Effector memory CD8-positive, alpha-beta T cell (primary cell): Measurements from ENCODE around the gene DNAH17.

ENCODE experiments used
- ATAC-seq: fragments of 150-1000 bp; cut with Tn5 transposase; replicated peaks from 2 replicates; pipeline ENCODE4 v1.10.0; 2021; ENCODE audit warnings: mild to moderate bottlenecking, moderate library complexity
- DNase-seq, 3 experiments: peaks; one replicate each; pipeline ENCODE4 v3.0.0; 2021
- H3K27ac Mint-ChIP-seq, 2 donors: one replicate each; pipeline ENCODE4 v1.8.0; 2022; ENCODE audit warnings: mild to moderate bottlenecking in 2 of 2, mixed read lengths in 2 of 2, moderate library complexity in 2 of 2
- H3K27me3 Mint-ChIP-seq, 2 donors: one replicate each; pipeline ENCODE4 v1.8.0; 2022; ENCODE audit warnings: mixed read lengths in 2 of 2
- H3K36me3 Mint-ChIP-seq: one replicate; pipeline ENCODE4 v1.8.0; 2022; ENCODE audit warnings: mild to moderate bottlenecking, moderate library complexity, mixed read lengths; ENCODE audit not compliant: insufficient read depth
- H3K4me1 Mint-ChIP-seq, 2 donors: one replicate each; pipeline ENCODE4 v1.8.0; 2022; ENCODE audit warnings: low read depth in 2 of 2, mixed read lengths in 2 of 2
- H3K4me3 Mint-ChIP-seq, 2 donors: one replicate each; pipeline ENCODE4 v1.8.0; 2022; ENCODE audit warnings: mild to moderate bottlenecking in 2 of 2, mixed read lengths in 2 of 2, moderate library complexity in 2 of 2
- H3K9me3 Mint-ChIP-seq, 2 donors: one replicate each; pipeline ENCODE4 v1.8.0; 2022; ENCODE audit warnings: mixed read lengths in 2 of 2

The DNAH17 gene

DNA sequence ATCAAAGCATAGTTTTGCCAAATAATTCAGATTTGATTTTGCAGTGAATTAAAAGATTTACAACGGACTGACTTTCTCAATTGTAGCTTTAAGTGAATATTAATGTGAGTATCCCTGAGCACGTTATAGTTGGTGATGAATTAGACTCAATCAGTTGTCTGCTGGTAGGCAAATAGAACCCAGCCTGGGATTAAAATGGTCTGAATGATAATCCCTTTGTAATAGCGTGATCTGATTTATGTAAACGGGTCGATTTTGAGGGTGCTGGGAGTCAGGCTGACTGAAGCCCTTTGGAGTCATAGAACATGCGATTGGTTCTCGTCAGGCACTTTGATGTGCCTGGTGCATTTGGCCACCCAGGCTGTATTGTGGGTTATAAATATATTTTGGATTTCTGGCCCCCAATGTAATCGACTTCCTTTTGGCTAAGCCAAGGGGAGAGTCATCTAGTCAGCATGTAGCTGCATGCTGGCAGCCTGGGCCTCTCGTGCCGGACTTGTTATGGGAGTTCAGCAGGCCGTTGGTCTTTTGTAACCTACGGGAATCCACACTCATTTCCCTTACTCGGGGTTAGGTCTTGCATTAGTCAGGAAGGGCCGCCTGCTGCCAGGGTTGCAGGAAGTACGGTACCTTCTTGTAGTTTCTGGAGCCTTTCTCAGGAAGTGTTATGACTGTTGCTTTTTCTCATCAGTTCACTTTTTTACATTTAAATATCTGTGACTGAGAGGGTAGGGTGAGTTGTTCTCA is 193.3 kb downstream of the DNAH17 start:
- peaks cover 21% of the 10 kb centered on the region for H3K36me3 Mint-ChIP-seq
- DNase-seq, result no peak
- peak overlapping the region; percentile 61 to 94 for H3K4me3 Mint-ChIP-seq
- H3K9me3 Mint-ChIP-seq, result no peaks in the 10 kb centered on the region
- peaks cover 71 to 82% of the 10 kb centered on the region in 2 donors for H3K4me1 Mint-ChIP-seq
- H3K27me3 Mint-ChIP-seq, result no peaks in the 10 kb centered on the region
- no peak for ATAC-seq
- H3K27ac Mint-ChIP-seq, result peak overlapping the region; percentile 78 to 89

DNA sequence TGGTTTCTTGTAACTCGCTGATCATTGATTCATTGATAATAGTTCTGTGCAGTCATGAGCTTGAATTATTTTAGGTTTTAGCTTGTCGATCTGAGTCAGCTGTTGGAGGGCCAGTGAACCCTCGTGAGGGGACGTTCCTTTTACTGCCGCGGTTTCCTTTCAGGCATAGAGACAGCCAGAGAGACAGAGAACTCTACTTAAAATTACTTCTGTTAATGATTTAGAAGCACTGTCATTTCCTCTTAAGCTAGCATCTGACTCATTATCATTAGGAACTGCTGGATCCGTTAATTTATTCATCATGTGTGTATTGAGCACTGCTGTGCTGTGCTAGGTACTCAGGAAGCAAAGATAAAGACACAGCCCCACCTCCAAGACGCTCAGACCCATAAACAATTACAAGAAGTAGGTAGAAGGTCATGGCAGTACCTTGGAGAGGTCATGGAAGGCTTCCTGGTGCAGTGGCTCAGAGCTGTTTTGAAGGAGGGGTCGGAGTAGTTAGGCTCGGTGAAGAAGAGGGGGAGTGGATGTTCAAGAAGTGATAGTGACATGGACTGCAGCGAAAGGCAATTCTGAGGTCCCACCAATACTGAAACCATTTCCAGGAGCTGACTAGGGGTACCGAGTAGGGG is 195.5 kb downstream of the DNAH17 start:
- peak overlapping the region; percentile 94 for H3K4me3 Mint-ChIP-seq
- peaks cover 63 to 70% of the 10 kb centered on the region in 2 donors for H3K4me1 Mint-ChIP-seq
- peak; percentile 76 for ATAC-seq
- H3K9me3 Mint-ChIP-seq, result no peaks in the 10 kb centered on the region
- peak; percentile 26 to 41 (median 29) for DNase-seq
- peaks cover 23% of the 10 kb centered on the region for H3K36me3 Mint-ChIP-seq
- no peaks in the 10 kb centered on the region for H3K27me3 Mint-ChIP-seq
- H3K27ac Mint-ChIP-seq, result peak overlapping the region; percentile 84 to 85

DNA sequence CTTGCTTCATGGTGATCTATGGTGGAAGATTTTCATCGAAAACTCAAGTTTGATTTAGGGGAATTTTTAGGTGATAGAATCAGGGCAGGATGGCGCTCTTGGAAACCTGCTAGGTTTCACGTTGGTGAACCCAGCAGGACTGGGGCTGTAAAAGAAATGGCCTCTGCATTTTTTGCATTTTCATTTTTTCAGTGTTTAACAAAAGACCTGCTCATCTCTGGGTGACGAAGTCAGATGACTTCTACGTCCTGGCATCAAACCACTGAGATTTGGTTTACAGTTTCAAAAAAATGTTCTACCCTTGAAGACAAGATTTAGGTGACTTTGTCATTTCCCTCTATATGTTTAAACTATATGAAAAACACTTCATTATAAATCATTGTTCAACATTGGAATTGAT is 196.8 kb downstream of the DNAH17 start:
- DNase-seq (no peak), ATAC-seq (no peak)
- peaks cover 49 to 57% of the 10 kb centered on the region in 2 donors for H3K4me1 Mint-ChIP-seq
- no peaks in the 10 kb centered on the region for H3K27me3 Mint-ChIP-seq
- peak overlapping the region; percentile 85 to 96 for H3K27ac Mint-ChIP-seq
- peak overlapping the region; percentile 94 for H3K4me3 Mint-ChIP-seq
- H3K9me3 Mint-ChIP-seq, result no peaks in the 10 kb centered on the region
- H3K36me3 Mint-ChIP-seq, result peaks cover 17% of the 10 kb centered on the region

DNA sequence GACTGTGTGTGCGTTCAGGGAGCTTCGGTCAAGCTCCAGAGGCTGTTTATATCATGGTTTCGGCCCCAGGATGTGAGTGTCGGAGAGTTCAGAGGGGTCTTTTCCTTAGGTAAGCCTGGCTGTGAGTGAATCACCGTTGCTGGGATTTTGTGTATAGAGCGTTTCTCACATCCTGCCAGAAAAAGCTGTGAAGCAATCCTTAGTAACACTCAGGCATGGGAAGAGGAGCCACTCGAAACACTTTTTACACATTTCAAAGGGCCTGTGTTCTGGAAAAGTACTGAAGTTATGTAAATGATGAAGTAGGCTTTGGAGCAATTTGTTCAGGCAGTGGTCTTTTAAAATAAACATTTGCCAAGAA is 198.1 kb downstream of the DNAH17 start:
- Mint-ChIP-seq H3K4me3 (peak overlapping the region; percentile 94), H3K4me1 (peaks cover 38 to 46% of the 10 kb centered on the region in 2 donors), H3K9me3 (no peaks in the 10 kb centered on the region), H3K36me3 (peaks cover 14% of the 10 kb centered on the region), H3K27ac (peak overlapping the region; percentile 96), H3K27me3 (no peaks in the 10 kb centered on the region)
- DNase-seq (no peak), ATAC-seq (no peak)

DNA sequence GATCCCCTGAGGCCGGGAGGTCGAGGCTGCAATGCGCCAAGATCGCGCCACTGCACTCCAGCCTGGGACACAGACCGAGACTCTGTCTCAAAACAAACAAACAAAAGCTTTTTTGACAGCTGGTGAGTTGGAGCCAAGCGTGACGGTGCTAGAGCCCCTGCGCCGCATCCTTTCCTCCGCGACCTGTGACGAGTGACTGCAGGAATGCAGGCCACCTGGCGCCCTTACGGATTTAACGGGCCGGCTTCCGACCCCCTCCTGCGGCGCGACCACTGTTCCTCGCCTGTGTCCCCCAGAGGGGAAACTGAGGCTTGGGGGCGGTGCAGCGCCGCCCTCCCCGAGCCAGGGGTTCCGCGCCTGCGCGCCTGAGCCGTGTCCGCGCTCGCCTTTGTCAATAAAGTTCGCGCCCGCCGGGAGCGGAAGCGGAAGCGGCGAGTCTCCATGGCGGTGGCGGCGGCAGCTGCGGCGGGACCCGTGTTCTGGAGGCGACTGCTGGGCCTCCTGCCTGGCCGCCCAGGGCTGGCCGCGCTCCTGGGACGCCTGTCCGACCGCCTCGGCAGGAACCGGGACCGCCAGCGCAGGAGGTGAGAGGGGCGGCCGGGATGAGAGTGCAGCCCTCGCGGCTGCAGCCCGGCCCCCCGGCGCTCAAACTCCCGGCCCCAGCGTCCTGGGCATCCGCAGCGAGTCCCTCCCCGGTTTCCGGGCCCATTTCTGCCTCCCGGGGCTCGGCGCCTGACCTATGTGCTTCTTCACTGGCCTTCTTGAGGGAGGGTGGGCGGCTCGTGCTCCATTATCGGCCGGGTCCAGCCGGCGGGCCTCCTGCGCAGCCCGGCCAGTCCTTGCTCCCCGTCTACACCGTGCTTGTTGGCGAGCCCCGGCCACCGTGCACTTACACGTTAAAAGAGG is 198.7 kb downstream of the DNAH17 start, which contains the start of gene PGS1:
PGS1 (plus strand) TSS at position 425 of the 906 bp plus-strand sequence; CDS start at position 442, 17 bp downstream.
- no peaks in the 10 kb centered on the region for H3K27me3 Mint-ChIP-seq
- ATAC-seq (peak; percentile 61), DNase-seq (peak; percentile 77 to 82 (median 79))
- peak within 1 kb of the TSS; percentile 94 for H3K4me3 Mint-ChIP-seq
- peak within 1 kb of the TSS; percentile 96 for H3K27ac Mint-ChIP-seq
- H3K4me1 Mint-ChIP-seq, result peaks cover 32 to 39% of the 10 kb centered on the region in 2 donors
- H3K36me3 Mint-ChIP-seq, result peaks cover 14% of the 10 kb centered on the region
- no peaks in the 10 kb centered on the region for H3K9me3 Mint-ChIP-seq

DNA sequence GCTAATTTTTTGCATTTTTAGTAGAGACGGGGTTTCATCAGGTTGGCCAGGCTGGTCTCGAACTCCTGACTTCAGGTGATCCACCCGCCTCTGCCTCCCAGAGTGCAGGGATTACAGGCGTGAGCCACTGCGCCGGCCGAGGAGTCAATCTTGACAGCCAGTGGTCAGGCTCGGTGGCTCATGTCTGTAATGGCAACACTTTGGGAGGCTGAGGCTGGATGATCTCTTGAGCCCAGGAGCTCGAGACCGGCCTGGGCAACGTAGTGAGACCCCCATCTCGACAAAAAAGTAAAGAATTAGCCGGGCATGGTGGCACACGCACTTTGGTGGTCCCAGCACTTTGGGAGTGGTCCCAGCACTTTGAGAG is 199.4 kb downstream of the DNAH17 start:
- Mint-ChIP-seq H3K4me1 (peaks cover 30 to 33% of the 10 kb centered on the region in 2 donors), H3K9me3 (no peaks in the 10 kb centered on the region), H3K36me3 (peaks cover 14% of the 10 kb centered on the region), H3K4me3 (peak overlapping the region; percentile 94), H3K27me3 (peaks cover 0 to 3% of the 10 kb centered on the region in 2 donors), H3K27ac (peak overlapping the region; percentile 96)
- DNase-seq (no peak), ATAC-seq (no peak)

DNA sequence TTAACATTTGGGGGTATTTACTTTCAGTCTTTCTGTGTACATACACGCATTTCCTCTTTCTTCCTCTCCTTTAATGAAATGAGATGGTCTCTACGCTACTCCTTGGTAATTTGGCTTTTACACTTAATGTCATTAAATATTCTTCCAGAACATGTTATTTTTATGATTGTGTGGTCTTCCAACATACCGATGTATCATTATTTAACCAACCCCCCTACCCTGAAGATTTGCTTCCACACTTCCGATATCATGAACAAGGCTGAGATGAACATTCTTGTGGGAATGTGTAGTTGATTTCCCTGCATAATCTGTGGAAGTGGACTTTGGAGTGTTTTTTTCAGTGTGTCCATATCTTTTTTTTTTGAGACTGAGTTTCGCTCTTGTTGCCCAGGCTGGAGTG is 201.0 kb downstream of the DNAH17 start:
- ATAC-seq (no peak), DNase-seq (no peak)
- Mint-ChIP-seq H3K27ac (no peak overlapping the region), H3K9me3 (no peaks in the 10 kb centered on the region), H3K4me1 (peaks cover 17 to 19% of the 10 kb centered on the region in 2 donors), H3K4me3 (no peak overlapping the region), H3K36me3 (peaks cover 14% of the 10 kb centered on the region), H3K27me3 (peaks cover 0 to 9% of the 10 kb centered on the region in 2 donors)

DNA sequence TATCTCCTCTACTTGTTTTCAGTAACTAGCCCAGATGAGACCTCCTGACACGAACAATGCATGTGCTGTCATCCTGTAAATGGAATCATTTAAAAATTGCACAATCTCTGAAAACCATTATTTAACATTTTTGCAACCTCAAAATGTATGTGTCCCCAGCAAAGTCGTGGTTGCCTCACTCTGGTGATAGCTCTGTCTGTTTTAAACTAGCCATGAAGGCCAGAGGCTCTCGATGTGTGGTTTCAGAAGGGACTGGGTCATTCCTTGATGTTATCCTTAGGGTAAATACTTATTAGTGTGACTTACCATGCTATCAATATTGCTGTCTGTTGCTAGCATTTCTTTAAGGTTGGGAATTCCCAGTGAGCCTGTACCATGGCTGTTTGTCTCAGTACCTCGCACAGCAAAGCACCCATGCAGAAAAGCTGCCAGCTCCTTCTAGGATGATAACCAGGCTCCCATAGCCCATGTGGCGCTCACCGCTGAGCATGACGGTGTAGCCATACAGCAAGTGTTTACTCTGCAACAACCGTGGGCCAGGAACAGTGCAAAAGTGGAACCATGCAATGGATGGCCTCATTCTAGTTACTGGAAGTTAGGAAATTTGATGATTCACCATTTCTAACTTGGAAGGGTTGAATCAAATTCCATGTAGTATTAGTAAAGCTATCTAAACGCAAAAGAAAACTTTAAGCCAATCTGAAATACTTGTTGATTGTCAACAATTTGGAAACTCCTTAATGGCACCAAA is 201.6 kb downstream of the DNAH17 start:
- Mint-ChIP-seq H3K27ac (no peak overlapping the region), H3K4me1 (peaks cover 12 to 13% of the 10 kb centered on the region in 2 donors), H3K9me3 (no peaks in the 10 kb centered on the region), H3K27me3 (peaks cover 0 to 9% of the 10 kb centered on the region in 2 donors), H3K4me3 (no peak overlapping the region), H3K36me3 (peaks cover 11% of the 10 kb centered on the region)
- ATAC-seq, result no peak
- DNase-seq, result no peak

DNA sequence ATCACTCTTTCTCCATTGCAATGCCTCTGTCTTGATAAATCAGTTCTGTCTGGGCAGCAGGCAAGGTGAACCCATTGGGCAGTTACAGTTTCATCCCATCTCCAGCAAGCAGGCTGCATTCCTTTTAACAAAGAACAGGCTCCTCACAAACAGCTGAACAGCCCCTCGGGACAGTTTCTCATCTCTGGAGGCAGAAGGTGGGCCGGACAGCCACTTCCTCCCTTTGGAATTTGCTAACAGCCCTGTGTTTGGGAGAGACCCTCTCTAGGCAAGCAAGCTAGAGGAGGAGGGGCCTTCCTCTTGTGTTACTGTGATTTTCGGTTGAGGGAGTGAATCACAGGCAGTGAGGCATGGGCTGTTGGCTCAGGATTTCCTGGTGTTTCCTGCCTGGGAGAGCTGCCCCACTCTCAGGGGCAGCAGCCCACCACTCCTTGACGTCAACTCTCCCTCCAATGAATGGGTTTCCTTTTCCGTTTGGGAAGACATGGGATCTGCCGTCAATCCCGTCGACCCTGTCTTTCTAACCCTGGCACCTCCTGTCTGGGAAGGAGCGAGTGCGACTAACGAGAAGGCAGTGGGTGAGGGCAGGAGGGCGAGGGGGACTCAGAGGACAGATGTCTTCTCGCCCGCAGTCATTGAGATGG is 202.4 kb downstream of the DNAH17 start:
- DNase-seq, result no peak
- Mint-ChIP-seq H3K9me3 (no peaks in the 10 kb centered on the region), H3K4me3 (no peak overlapping the region), H3K36me3 (peaks cover 12% of the 10 kb centered on the region), H3K27ac (no peak overlapping the region), H3K27me3 (peaks cover 0 to 9% of the 10 kb centered on the region in 2 donors), H3K4me1 (peaks cover 6 to 7% of the 10 kb centered on the region in 2 donors)
- no peak for ATAC-seq

DNA sequence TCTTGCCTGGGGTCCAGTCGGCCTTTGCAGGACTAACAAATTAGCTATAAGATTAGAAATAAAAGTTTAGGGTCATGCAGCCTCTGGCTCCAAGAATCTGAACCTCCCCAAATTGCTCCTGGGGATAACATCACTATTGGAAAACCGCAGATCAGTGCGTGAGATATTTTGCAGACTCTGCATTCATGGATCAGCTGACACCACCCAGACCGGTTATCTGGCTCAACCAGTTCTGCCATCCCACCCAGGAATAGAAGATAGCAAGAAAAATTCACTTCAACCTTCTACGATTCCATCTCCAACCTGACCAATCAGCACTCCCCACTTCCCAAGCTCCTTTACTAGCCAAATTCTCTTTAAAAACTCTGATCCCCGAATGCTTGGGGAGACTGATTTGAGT is 203.0 kb downstream of the DNAH17 start:
- peaks cover 8% of the 10 kb centered on the region for H3K36me3 Mint-ChIP-seq
- ATAC-seq (no peak), DNase-seq (no peak)
- no peak overlapping the region for H3K27ac Mint-ChIP-seq
- peaks cover 0 to 9% of the 10 kb centered on the region in 2 donors for H3K27me3 Mint-ChIP-seq
- no peak overlapping the region for H3K4me3 Mint-ChIP-seq
- peaks cover 4 to 5% of the 10 kb centered on the region in 2 donors for H3K4me1 Mint-ChIP-seq
- no peaks in the 10 kb centered on the region for H3K9me3 Mint-ChIP-seq
